OCI-M2 (cell line): ENCODE measurements around the gene CCSER1.

Source experiments
- DNase-seq: peaks from one replicate; lab custom pipeline; 2025; ENCODE audit not compliant: unreplicated experiment; lab: John Stamatoyannopoulos, UW

Gene CCSER1

GRCh38 chr4:90189178-90189577 is 62.0 kb downstream of the CCSER1 start:
- no peak for DNase-seq

- no peak for DNase-seq
Observed at GRCh38 chr4:90189946-90190345, 62.8 kb downstream of the CCSER1 start.

GRCh38 chr4:90190525-90190924 is 63.3 kb downstream of the CCSER1 start:
- DNase-seq = no peak

GRCh38 chr4:90198086-90198847 is 71.1 kb downstream of the CCSER1 start:
- DNase-seq = no peak

- no peak for DNase-seq
Observed at GRCh38 chr4:90207887-90208454, 80.8 kb downstream of the CCSER1 start.

GRCh38 chr4:90209922-90210321 is 82.7 kb downstream of the CCSER1 start:
- no peak for DNase-seq

GRCh38 chr4:90211174-90211573 is 84.0 kb downstream of the CCSER1 start:
- no peak for DNase-seq

- no peak for DNase-seq
Observed at GRCh38 chr4:90215286-90215685, 88.1 kb downstream of the CCSER1 start.

- no peak for DNase-seq
Observed at GRCh38 chr4:90219822-90220221, 92.6 kb downstream of the CCSER1 start.

- no peak for DNase-seq
Observed at GRCh38 chr4:90220459-90220858, 93.3 kb downstream of the CCSER1 start.

- DNase-seq = no peak
Observed at GRCh38 chr4:90226734-90227133, 99.5 kb downstream of the CCSER1 start.

- no peak for DNase-seq
Observed at GRCh38 chr4:90227177-90227576, 100.0 kb downstream of the CCSER1 start.

GRCh38 chr4:90234916-90235547 is 107.8 kb downstream of the CCSER1 start:
- DNase-seq = no peak

GRCh38 chr4:90237751-90238530 is 110.7 kb downstream of the CCSER1 start:
- no peak for DNase-seq

- no peak for DNase-seq
Observed at GRCh38 chr4:90240333-90240732, 113.1 kb downstream of the CCSER1 start.

- no peak for DNase-seq
Observed at GRCh38 chr4:90241008-90241407, 113.8 kb downstream of the CCSER1 start.

GRCh38 chr4:90245837-90246236 is 118.6 kb downstream of the CCSER1 start:
- DNase-seq = no peak

GRCh38 chr4:90246816-90247215 is 119.6 kb downstream of the CCSER1 start:
- no peak for DNase-seq

- no peak for DNase-seq
Observed at GRCh38 chr4:90254357-90254756, 127.2 kb downstream of the CCSER1 start.

- no peak for DNase-seq
Observed at GRCh38 chr4:90274175-90274574, 147.0 kb downstream of the CCSER1 start.

GRCh38 chr4:90280954-90281353 is 153.8 kb downstream of the CCSER1 start:
- DNase-seq = no peak
